Activated CD8-positive, alpha-beta memory T cell treated with anti-CD3 and anti-CD28 coated beads, Interleukin-2, amount 50 U/mL, for 24 hours (primary cell): ENCODE measurements around the gene MORN5.

Experiments
- DNase-seq: peaks from one replicate; pipeline ENCODE4 v3.0.0-alpha.2; 2020; ENCODE audit errors: extremely low read depth

MORN5 gene

DNA sequence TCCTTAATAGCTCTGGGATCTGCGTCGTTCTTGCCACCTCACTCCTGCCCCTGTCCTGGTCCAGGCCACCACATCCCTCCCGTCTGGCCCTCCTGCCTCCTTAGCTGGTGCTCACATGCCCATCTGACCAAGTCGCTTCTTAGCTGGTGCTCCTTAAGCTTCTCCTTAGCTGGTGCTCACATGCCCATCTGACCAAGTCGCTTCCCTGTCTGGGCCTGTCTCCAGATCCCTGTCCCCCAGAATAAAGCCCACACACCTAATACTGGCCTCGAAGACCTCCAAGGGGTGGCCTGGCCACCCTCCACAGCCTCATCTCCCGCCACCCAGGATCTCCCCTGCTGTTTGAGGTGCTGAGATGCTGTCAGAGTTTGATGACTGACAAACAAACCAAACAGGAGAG is 35.2 kb upstream of the MORN5 start:
- DNase-seq = no peak

GRCh38 chr9:122125158-122125508 is 34.6 kb upstream of the MORN5 start:
- peak; percentile 45 for DNase-seq

DNA sequence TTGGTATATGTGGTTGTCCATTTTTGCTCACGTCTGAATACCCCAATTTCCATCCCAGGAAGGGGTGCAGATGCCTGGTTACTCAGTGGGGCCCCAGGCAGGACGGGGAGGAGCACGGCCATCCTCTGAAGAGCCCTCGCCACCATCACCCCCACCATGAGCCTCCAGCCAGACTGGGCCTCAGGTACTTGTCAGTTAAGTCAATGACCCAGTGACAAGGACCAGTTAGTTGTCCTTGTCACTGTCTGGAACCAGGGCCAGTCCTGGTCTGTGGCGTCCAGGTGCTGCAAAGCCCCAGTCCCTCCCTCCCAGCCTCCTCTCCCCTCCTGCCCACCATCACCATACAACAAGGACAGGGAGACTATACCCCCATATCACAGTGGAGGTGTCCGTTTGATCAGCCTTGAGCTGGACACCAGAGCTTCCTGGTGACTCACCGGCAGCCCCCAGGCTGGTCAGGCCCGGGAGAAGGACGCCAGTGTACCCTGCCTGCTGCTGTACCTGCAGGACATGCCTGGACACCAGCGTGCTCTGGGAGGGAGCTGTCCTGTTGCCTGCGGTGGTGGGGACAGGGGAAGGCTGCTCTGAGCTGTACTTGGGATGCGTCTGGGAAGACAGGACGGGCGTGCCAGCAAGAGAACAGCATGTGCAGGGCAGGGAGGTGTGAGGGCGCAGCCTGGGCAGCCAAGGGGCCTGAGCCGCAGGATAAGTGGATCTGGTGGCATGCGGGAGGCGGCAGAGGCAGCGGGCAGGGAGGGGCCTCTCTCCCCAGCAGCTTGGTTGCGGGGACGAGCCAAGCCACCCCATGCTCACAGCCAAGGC is 34.0 kb upstream of the MORN5 start:
- no peak for DNase-seq

- no peak for DNase-seq
Measured at GRCh38 chr9:122126331-122127261, 33.1 kb upstream of the MORN5 start.

DNA sequence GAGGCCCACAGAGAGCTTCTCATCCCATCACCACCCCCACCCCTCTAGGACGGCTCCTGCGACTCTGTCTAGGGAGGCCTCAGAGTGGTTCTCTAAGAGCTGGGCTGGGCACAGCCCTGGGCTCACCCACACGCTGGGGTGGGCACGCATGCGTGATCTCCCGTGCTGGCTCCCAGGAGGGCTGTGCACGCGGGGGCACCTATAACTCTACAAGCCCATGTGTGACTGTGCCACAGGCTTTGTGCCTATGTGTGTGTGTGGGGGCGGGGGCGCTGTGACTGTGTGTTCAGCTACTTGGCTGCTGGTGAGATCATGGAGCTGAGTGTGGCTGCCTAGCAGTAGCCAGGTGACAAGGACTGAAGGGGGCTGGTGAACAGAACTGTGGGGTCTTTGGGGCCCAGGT is 32.3 kb upstream of the MORN5 start:
- DNase-seq = no peak

DNA sequence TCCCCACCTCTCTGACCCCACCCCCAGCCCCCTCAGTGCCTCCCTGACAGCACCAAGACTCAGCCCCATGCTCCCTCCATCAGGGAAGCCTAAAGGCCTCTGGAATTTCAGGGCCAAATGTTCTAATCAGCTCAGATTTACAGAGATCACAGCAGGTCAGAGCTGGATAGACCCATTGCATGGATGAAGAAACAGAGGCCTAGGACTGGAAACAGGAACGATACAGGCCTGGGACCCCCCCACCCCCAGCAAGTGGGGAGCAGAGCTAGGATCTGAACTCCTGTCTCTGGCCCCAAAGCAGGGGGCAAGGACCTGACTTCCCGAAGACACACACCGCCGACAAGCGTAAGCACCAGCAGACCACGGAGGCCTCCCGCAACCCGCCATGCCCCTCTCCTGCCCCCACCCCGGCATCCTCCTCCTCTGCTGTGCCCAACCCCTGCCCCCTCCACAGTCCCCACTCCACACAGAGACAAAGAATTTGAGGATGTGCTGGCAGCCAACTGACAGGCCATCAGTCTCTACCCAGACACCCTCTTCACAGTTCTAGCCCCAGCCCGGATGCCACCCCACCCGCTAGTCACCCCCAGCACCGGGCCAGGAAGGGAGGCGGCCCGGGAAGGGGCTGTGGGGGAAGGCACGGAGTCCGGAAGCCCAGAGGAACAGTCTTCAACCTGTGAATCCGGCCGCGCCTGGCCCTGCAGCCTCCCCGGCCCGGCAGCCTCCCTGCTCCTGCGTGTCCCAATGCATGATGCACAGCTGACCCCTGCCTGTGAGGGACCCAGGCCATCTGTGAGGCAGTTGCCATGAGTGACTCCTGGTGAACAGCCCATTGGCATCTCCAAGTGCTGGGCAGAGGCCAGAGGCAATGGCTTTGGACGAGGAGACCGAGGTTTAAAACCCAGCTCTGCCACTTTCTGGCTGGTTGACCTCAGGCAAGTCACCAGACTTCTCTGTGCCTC is 31.4 kb upstream of the MORN5 start:
- no peak for DNase-seq

- DNase-seq = no peak
Measured at GRCh38 chr9:122128969-122129343, 30.8 kb upstream of the MORN5 start.

DNA sequence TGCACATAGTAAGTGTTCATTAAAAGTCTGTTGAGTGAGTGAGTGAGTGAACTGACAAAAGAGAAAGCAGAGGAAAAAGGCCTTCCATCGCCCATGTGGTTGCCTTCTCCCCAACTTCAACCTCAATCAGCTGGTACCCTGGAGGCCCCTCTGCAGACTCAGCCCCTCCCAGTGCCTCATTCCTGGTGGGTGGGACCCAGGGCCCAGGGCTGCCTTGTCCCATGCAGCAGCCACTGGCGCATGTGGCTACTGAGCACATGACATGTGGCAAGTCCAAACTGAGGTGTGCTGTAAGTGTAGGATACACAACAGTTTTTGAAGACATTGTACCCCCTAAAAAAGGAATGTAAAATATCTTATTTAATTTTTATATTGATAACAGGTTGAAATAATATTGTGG is 29.7 kb upstream of the MORN5 start:
- no peak for DNase-seq

DNA sequence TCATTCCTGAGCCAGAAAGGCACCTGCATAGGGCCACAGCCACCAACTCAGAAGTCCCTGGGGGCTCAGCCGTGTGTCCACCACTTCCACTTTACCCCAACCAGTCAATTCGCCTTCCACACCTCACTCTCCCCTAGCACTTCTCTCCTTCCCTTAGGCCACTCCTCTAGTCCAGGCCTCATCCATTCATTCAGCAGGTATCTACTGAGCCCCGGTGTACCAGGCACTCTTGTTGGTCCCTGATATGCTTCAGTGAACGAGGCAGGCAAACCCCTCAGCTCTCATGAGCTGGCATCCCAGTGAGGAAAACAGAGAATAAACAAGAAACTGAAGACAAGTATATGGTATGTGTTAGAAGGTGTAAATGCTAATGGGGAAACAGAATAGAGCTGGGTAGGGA is 28.9 kb upstream of the MORN5 start:
- no peak for DNase-seq

- no peak for DNase-seq
Measured at GRCh38 chr9:122131401-122132001, 28.2 kb upstream of the MORN5 start.

DNA sequence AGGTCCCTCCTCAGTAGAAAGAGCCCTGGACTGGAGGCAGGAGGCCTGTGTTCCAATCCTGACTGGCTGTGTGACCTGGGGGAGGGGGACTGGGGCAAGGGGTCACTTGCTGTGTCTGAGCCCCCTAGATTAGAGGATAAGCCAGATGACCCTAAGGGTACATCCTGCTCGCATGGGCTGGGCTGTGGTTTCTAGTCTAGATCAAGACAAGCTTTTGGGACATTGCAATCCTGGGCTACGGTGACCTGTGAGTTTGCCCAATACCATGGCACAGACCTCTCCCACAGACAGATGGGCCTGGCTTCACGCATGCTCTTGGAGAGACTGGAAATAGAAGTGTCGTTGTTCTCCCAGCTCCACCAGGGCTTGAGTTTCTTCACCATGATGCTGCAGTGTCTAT is 27.2 kb upstream of the MORN5 start:
- no peak for DNase-seq

DNA sequence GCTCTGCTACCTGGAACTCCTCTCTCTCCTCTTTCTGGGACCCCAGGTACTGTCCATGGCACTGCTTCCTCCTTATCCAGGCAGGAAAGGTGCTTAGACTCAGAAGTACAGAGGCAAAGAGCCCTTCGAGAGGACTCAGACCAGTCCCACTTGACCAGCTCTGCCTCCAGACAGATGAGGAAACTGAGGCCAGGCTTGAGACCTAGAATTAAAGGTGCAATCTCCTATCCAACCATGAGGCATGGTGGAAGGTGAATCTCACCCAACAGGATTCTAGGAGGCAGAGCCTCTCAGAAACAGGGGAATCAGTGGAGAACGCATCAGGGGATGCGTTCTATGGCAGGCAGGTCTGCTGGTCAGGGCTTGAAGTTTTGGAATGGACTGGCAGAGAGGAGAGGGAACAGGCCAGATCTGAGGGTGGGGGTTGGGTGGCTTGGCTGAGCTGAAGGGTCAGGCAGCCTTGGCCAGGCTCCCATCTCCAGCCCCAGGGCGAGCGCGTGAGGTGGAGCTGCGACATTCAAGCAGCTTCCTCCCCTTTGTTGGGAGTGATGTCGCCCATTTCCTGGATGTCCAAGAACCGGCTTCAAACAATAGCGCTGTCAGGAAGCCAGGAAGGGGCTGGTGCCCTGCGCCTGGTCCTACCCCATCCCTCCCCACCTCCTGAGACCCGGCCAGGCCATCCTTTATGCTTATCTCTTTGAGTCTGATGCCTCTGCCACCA is 26.3 kb upstream of the MORN5 start:
- DNase-seq = no peak

DNA sequence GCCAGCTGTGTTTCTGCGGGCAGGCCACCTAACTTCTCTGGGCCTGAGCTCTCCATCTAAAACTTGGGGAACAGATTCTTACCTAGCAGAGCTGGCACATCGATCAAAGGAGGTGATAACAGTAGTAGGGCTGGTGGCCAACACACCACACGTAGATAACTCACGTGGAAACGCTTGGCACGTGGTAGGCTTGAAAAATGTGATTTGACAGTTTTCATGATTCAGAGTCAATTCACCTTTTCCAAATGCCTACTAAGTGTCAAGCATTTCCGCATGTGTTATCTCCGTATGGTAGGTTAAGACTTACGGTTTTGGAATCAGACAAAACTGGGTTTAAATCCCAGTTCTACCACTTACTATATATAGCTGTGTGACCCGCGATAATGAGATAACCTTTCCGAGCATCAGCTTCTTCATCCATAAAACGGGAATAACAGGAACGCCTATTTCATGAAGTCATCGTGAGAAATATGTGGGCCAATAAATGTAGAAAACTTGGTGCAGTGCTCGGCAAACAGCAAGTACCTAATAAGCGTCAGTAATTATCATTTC is 25.6 kb upstream of the MORN5 start:
- DNase-seq = no peak

DNA sequence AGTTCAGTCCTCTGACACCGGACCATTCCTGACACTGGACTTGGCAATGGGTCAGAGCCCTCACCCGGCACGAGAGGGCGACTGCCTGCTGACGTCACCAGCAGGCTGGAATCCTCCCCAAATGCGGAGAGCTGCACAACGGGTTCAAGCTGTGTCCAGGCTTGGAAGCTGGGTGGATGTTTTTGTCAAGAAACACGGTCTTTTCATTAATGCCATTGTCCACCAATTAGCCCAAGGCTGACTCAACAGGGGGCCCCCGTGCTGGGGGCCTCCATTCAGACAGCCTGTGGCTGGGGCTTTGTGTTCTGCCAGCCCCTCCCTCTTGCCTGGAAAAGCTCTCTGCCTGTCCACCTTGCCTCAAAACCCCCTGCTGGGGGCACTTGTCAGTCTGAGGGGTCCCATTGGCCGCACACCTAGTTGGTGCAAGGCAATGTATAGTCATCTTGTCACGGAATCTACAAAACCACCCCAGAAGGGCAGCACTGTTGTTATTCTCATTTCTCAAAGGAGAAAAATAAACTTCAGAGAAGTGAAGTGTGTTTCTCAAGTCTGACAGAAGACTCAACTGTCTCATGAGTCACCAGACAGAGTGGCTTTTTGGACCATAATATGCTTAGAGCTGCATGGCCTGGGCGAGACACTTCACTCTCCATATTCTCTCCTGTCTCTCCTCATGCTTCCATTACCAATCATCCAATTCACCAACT is 24.7 kb upstream of the MORN5 start:
- DNase-seq = no peak

GRCh38 chr9:122135529-122135859 is 24.2 kb upstream of the MORN5 start:
- no peak for DNase-seq

- no peak for DNase-seq
Measured at GRCh38 chr9:122138560-122139268, 21.0 kb upstream of the MORN5 start.

GRCh38 chr9:122140368-122141193 is 19.1 kb upstream of the MORN5 start:
- no peak for DNase-seq

- no peak for DNase-seq
Measured at GRCh38 chr9:122141671-122142070, 18.0 kb upstream of the MORN5 start.
